SK-N-SH treated with all-trans-retinoic acid at 6 μM for 48 hours (cell line): ENCODE data around the gene SDCCAG8.

Experiments used
- ATAC-seq: fragments of 200-7000 bp; cut with Tn5 transposase; 3 replicates; pipeline ENCODE4 v1.9.1; 2020; ENCODE audit warnings: mild to moderate bottlenecking, moderate library complexity
- ARNTL ChIP-seq: fragments of 450-650 bp; formaldehyde crosslinking; IDR thresholded peaks from 2 replicates; pipeline ENCODE4 v1.5.0; 2020; ENCODE audit warnings: low read depth, mild to moderate bottlenecking, moderate library complexity, borderline replicate concordance
- BACH2 ChIP-seq: fragments of 250-450 bp; sonication (Bioruptor Pico); IDR thresholded peaks from 2 replicates; pipeline ENCODE4 v1.9.0; 2021; ENCODE audit warnings: mild to moderate bottlenecking, borderline replicate concordance
- CREB5 ChIP-seq: fragments of 250-450 bp; sonication (Bioruptor Pico); IDR thresholded peaks from 2 replicates; pipeline ENCODE4 v1.5.1; 2020; ENCODE audit warnings: low read depth, mild to moderate bottlenecking, moderate library complexity
- CSDC2 ChIP-seq: fragments of 250-450 bp; sonication (Bioruptor Pico); IDR thresholded peaks from 2 replicates; pipeline ENCODE4 v1.5.0; 2020; ENCODE audit warnings: mild to moderate bottlenecking, moderate library complexity
- ESRRG ChIP-seq: fragments of 250-450 bp; sonication (Bioruptor Pico); IDR thresholded peaks from 2 replicates; pipeline ENCODE4 v1.6.1; 2021; ENCODE audit warnings: mild to moderate bottlenecking
- GLIS3 ChIP-seq: fragments of 250-450 bp; sonication (Bioruptor Pico); IDR thresholded peaks from 2 replicates; pipeline ENCODE4 v1.5.0; 2020; ENCODE audit warnings: mild to moderate bottlenecking, moderate library complexity
- ISL1 ChIP-seq: fragments of 250-450 bp; sonication (Bioruptor Pico); IDR thresholded peaks from 2 replicates; pipeline ENCODE4 v2.1.2; 2022; ENCODE audit warnings: mild to moderate bottlenecking, moderate library complexity
- OSR1 ChIP-seq: fragments of 250-450 bp; sonication (Bioruptor Pico); IDR thresholded peaks from 2 replicates; pipeline ENCODE4 v1.8.0; 2022; ENCODE audit warnings: moderate library complexity, mild to moderate bottlenecking, inconsistent platforms
- POU6F1 ChIP-seq: fragments of 250-450 bp; sonication (Bioruptor Pico); IDR thresholded peaks from 2 replicates; pipeline ENCODE4 v1.8.0; 2021; ENCODE audit warnings: low read depth, mild to moderate bottlenecking, moderate library complexity, borderline replicate concordance
- PPARA ChIP-seq: fragments of 250-450 bp; sonication (Bioruptor Pico); IDR thresholded peaks from 2 replicates; pipeline ENCODE4 v1.5.0; 2020; ENCODE audit warnings: mild to moderate bottlenecking, borderline replicate concordance
- RARB ChIP-seq: fragments of 250-450 bp; sonication (Bioruptor Pico); IDR thresholded peaks from 2 replicates; pipeline ENCODE4 v1.8.0; 2021; ENCODE audit warnings: mild to moderate bottlenecking, moderate library complexity
- SNAI2 ChIP-seq: fragments of 250-450 bp; sonication (Bioruptor Pico); IDR thresholded peaks from 2 replicates; pipeline ENCODE4 v1.5.0; 2020; ENCODE audit warnings: mild to moderate bottlenecking, moderate library complexity
- TCF4 ChIP-seq: fragments of 250-450 bp; sonication (Bioruptor Pico); IDR thresholded peaks from 2 replicates; pipeline ENCODE4 v1.8.0; 2021; ENCODE audit warnings: mild to moderate bottlenecking, moderate library complexity, borderline replicate concordance
- TOX ChIP-seq: fragments of 250-450 bp; sonication (Bioruptor Pico); IDR thresholded peaks from 2 replicates; pipeline ENCODE4 v1.8.0; 2021; ENCODE audit warnings: mild to moderate bottlenecking, moderate library complexity, borderline replicate concordance
- TSHZ2 ChIP-seq: fragments of 250-450 bp; sonication (Bioruptor Pico); IDR thresholded peaks from 2 replicates; pipeline ENCODE4 v1.5.0; 2020; ENCODE audit warnings: mild to moderate bottlenecking, moderate library complexity
- ZC3H10 ChIP-seq: fragments of 250-450 bp; sonication (Bioruptor Pico); IDR thresholded peaks from 2 replicates; pipeline ENCODE4 v1.5.1; 2021; ENCODE audit warnings: mild to moderate bottlenecking, moderate library complexity
- ZFP3 ChIP-seq: fragments of 250-450 bp; sonication (Bioruptor Pico); IDR thresholded peaks from 2 replicates; pipeline ENCODE4 v1.5.0; 2020; ENCODE audit warnings: mild to moderate bottlenecking, moderate library complexity
- ZNF565 ChIP-seq: fragments of 450-650 bp; formaldehyde crosslinking; conservative IDR thresholded peaks from 2 replicates; pipeline ENCODE4 v1.5.0; 2020; ENCODE audit warnings: low read depth, mild to moderate bottlenecking, moderate library complexity
- ZNF70 ChIP-seq: fragments of 450-650 bp; formaldehyde crosslinking; IDR thresholded peaks from 2 replicates; pipeline ENCODE4 v1.5.0; 2020; ENCODE audit warnings: mild to moderate bottlenecking, moderate library complexity
- ZNF8 ChIP-seq: fragments of 450-650 bp; formaldehyde crosslinking; IDR thresholded peaks from 2 replicates; pipeline ENCODE4 v1.5.0; 2020; ENCODE audit warnings: mild to moderate bottlenecking, moderate library complexity
- TF ChIP-seq, protein P1 (sequence below): fragments of 250-450 bp; sonication (Bioruptor Pico); IDR thresholded peaks from 2 replicates; pipeline ENCODE4 v1.5.1; 2021; ENCODE audit warnings: mild to moderate bottlenecking, moderate library complexity
- TF ChIP-seq, protein P2 (sequence below): fragments of 250-450 bp; sonication (Bioruptor Pico); IDR thresholded peaks from 2 replicates; pipeline ENCODE4 v1.8.0; 2020; ENCODE audit warnings: mild to moderate bottlenecking, moderate library complexity, borderline replicate concordance

SDCCAG8 gene

DNA sequence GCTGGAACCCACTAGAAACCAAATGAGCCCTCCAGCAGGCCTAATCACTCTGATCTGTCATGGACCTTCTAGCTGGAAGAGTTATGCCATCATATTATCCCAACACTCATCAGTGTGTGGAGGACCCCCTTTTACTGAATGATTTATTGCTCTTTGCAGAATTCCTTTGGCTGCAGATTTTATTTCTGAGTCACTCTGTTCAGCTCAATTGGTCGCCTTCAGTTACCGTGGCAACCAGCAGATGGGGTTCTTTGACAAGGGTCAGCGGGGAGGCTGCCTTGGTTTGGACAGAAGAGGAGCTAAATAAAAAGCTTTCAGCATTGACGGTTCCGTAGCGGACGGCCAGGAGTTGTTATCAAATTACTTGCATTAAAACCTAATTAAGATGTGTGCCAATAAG is 220.1 kb downstream of the SDCCAG8 start:
- ATAC-seq, result peak; percentile 34; the same call in 1 of the 3 replicates
- TF ChIP-seq RARB (CRISPR knock-in tag) (no peak), BACH2 (CRISPR knock-in tag) (no peak), ZNF8 (no peak), TCF4 (CRISPR knock-in tag) (no peak), ZNF565 (no peak), SNAI2 (CRISPR knock-in tag) (no peak), ZNF70 (no peak), TSHZ2 (CRISPR knock-in tag) (no peak), ARNTL (no peak), OSR1 (CRISPR knock-in tag) (no peak), POU6F1 (CRISPR knock-in tag) (no peak), ZC3H10 (CRISPR knock-in tag) (no peak), ESRRG (CRISPR knock-in tag) (no peak), ZFP3 (CRISPR knock-in tag) (no peak), TOX (CRISPR knock-in tag) (no peak), GLIS3 (no peak)
- TF ChIP-seq, protein P1, sequence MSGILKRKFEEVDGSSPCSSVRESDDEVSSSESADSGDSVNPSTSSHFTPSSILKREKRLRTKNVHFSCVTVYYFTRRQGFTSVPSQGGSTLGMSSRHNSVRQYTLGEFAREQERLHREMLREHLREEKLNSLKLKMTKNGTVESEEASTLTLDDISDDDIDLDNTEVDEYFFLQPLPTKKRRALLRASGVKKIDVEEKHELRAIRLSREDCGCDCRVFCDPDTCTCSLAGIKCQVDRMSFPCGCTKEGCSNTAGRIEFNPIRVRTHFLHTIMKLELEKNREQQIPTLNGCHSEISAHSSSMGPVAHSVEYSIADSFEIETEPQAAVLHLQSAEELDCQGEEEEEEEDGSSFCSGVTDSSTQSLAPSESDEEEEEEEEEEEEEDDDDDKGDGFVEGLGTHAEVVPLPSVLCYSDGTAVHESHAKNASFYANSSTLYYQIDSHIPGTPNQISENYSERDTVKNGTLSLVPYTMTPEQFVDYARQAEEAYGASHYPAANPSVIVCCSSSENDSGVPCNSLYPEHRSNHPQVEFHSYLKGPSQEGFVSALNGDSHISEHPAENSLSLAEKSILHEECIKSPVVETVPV (CRISPR knock-in tag), result no peak
- TF ChIP-seq, protein P2, sequence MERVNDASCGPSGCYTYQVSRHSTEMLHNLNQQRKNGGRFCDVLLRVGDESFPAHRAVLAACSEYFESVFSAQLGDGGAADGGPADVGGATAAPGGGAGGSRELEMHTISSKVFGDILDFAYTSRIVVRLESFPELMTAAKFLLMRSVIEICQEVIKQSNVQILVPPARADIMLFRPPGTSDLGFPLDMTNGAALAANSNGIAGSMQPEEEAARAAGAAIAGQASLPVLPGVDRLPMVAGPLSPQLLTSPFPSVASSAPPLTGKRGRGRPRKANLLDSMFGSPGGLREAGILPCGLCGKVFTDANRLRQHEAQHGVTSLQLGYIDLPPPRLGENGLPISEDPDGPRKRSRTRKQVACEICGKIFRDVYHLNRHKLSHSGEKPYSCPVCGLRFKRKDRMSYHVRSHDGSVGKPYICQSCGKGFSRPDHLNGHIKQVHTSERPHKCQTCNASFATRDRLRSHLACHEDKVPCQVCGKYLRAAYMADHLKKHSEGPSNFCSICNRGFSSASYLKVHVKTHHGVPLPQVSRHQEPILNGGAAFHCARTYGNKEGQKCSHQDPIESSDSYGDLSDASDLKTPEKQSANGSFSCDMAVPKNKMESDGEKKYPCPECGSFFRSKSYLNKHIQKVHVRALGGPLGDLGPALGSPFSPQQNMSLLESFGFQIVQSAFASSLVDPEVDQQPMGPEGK (CRISPR knock-in tag), result no peak

- no peak for ATAC-seq
- no peak for TF ChIP-seq OSR1 (CRISPR knock-in tag)
- TF ChIP-seq BACH2 (CRISPR knock-in tag), result no peak
These were observed 222.0 kb downstream of the SDCCAG8 start for GRCh38 chr1:243477731-243478290.

- TF ChIP-seq OSR1 (CRISPR knock-in tag), result no peak
- no peak for TF ChIP-seq TOX (CRISPR knock-in tag)
- TF ChIP-seq BACH2 (CRISPR knock-in tag), result no peak
- TF ChIP-seq GLIS3, result no peak
- TF ChIP-seq CSDC2 (CRISPR knock-in tag), result no peak
- TF ChIP-seq PPARA, result no peak
- no peak for TF ChIP-seq ZNF8
- no peak for TF ChIP-seq TCF4 (CRISPR knock-in tag)
- TF ChIP-seq, protein P1 (CRISPR knock-in tag), result no peak
- no peak for TF ChIP-seq ISL1
- no peak for TF ChIP-seq ZC3H10 (CRISPR knock-in tag)
- TF ChIP-seq ZNF565, result no peak
- TF ChIP-seq CREB5 (CRISPR knock-in tag), result no peak
These were observed 225.3 kb downstream of the SDCCAG8 start for GRCh38 chr1:243481101-243481500.

More at GRCh38 chr1:243481101-243481500, 225.3 kb downstream of the SDCCAG8 start:
- ATAC-seq, result no peak
